ACHN (cell line): ENCODE data around the gene EPG5.

ENCODE experiments used
- DNase-seq: peaks from one replicate; pipeline ENCODE4 v3.0.0-alpha.2; 2015
- in situ Hi-C: cut with HindIII; loops from 2 replicates; pipeline ENCODE4 v1.10.0; 2017; ENCODE audit warnings: low sequenced_read_pairs, low pct_ligation_motif_present, low pct_unique_long_range_greater_than_20kb

Gene EPG5

DNA sequence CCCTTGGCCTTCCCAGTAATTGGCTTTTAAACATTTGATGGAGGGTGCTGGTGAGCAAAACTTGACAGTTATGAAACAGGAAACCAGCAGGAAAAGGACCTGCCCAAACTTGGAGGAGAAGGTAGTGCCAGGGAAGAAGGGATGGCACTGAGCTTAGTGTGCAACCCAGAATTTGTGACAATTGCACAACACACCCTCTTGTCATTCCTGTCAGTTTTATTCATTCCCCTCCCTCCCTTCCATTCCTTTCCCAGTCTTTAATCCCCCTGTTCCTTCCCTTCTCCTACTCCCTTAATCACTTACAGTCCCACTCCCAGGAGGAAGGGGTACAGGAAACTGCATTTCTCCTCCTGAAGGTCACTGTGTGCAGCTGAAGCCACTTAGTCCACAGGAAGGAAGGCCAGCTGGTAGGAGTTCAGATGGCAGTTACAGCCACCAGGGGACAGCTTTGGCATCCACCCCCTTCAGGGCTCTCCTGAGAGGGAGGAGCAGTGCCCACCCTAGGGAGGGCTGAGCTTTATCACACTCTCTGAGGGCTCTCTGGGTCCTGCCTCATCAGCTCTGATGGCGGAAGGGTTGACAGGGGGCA lies 165.6 kb downstream of the EPG5 start:
- in situ Hi-C loops: no loop called here
- DNase-seq: no peak
